H9 (cell line): ENCODE measurements around the gene VSTM2L. TPM values are rescaled to one million over a fixed set of nuclear protein-coding genes. Genes with fewer than 3 reads are reported as not detected.

Source experiments
- DNase-seq: peaks from one replicate; pipeline ENCODE4 v3.0.0-alpha.2; 2017
- H2AFZ ChIP-seq: one replicate; pipeline ENCODE4 v1.6.1; 2013; ENCODE audit warnings: mild to moderate bottlenecking, low read length, control low read depth, moderate library complexity
- H2AK5ac ChIP-seq: 2 replicates; pipeline ENCODE4 v1.6.1; 2013; ENCODE audit warnings: low read length, control low read depth, mixed read lengths; ENCODE audit not compliant: insufficient read length
- H2BK120ac ChIP-seq: one replicate; pipeline ENCODE4 v1.6.1; 2013; ENCODE audit warnings: low read depth, mild to moderate bottlenecking, low read length, control low read depth, inconsistent platforms; ENCODE audit not compliant: poor library complexity, severe bottlenecking
- H2BK12ac ChIP-seq: 2 replicates; pipeline ENCODE4 v1.6.1; 2013; ENCODE audit warnings: low read length, control low read depth, mixed read lengths, low read depth; ENCODE audit not compliant: insufficient read length
- H2BK15ac ChIP-seq: 2 replicates; pipeline ENCODE4 v1.6.1; 2013; ENCODE audit warnings: low read depth, low read length, control low read depth
- H2BK20ac ChIP-seq: one replicate; pipeline ENCODE4 v1.6.1; 2013; ENCODE audit warnings: low read depth, mild to moderate bottlenecking, low read length, control low read depth, inconsistent platforms; ENCODE audit not compliant: poor library complexity, severe bottlenecking
- H2BK5ac ChIP-seq: 2 replicates; pipeline ENCODE4 v1.6.1; 2013; ENCODE audit warnings: low read length, control low read depth, mixed read lengths; ENCODE audit not compliant: insufficient read length
- H3K14ac ChIP-seq: 2 replicates; pipeline ENCODE4 v1.6.1; 2013; ENCODE audit warnings: low read length, control low read depth; ENCODE audit not compliant: insufficient read depth
- H3K18ac ChIP-seq: 2 replicates; pipeline ENCODE4 v1.6.1; 2013; ENCODE audit warnings: low read depth, mild to moderate bottlenecking, mixed read lengths, low read length, control low read depth; ENCODE audit not compliant: insufficient read length
- H3K23ac ChIP-seq: 2 replicates; pipeline ENCODE4 v1.6.1; 2013; ENCODE audit warnings: low read length, control low read depth, mixed read lengths, low read depth; ENCODE audit not compliant: insufficient read length
- H3K23me2 ChIP-seq: 2 replicates; pipeline ENCODE4 v1.6.1; 2013; ENCODE audit warnings: low read depth, mild to moderate bottlenecking, mixed read lengths, low read length, control low read depth; ENCODE audit not compliant: insufficient read length, poor library complexity, severe bottlenecking
- H3K27ac ChIP-seq: 2 replicates; pipeline ENCODE4 v1.5.1; 2013; ENCODE audit warnings: low read length, control low read depth, mixed read lengths, low read depth; ENCODE audit not compliant: insufficient read length
- H3K27me3 ChIP-seq: 2 replicates; pipeline ENCODE4 v1.6.1; 2013; ENCODE audit warnings: low read length, control low read depth, inconsistent platforms; ENCODE audit not compliant: insufficient read depth
- H3K4ac ChIP-seq: 2 replicates; pipeline ENCODE4 v1.6.1; 2013; ENCODE audit warnings: low read depth, mild to moderate bottlenecking, control low read depth, inconsistent platforms, low read length, moderate library complexity
- H3K4me1 ChIP-seq: 2 replicates; pipeline ENCODE4 v1.6.1; 2013; ENCODE audit warnings: low read length, control low read depth, inconsistent platforms; ENCODE audit not compliant: insufficient read depth
- H3K4me2 ChIP-seq: 2 replicates; pipeline ENCODE4 v1.6.1; 2013; ENCODE audit warnings: low read length, control low read depth, mixed read lengths; ENCODE audit not compliant: insufficient read length, insufficient read depth
- H3K56ac ChIP-seq: 2 replicates; pipeline ENCODE4 v1.6.1; 2013; ENCODE audit warnings: low read depth, mild to moderate bottlenecking, mixed read lengths, low read length, control low read depth; ENCODE audit not compliant: insufficient read length
- H3K79me1 ChIP-seq: 2 replicates; pipeline ENCODE4 v1.6.1; 2013; ENCODE audit warnings: low read depth, mild to moderate bottlenecking, moderate library complexity, low read length, control low read depth, inconsistent platforms; ENCODE audit not compliant: insufficient read depth, poor library complexity, severe bottlenecking
- H3K79me2 ChIP-seq: 2 replicates; pipeline ENCODE4 v1.6.1; 2013; ENCODE audit warnings: low read length, control low read depth, inconsistent platforms; ENCODE audit not compliant: insufficient read depth
- H3K9ac ChIP-seq: 2 replicates; pipeline ENCODE4 v1.6.1; 2013; ENCODE audit warnings: low read length, control low read depth, mixed read lengths; ENCODE audit not compliant: insufficient read length; ENCODE audit errors: extremely low read depth
- H3K9me3 ChIP-seq: one replicate; pipeline ENCODE4 v1.6.1; 2013; ENCODE audit warnings: low read depth, low read length, inconsistent platforms; ENCODE audit not compliant: control insufficient read depth
- H3T11ph ChIP-seq: one replicate; pipeline ENCODE4 v1.6.1; 2013; ENCODE audit warnings: mild to moderate bottlenecking, low read length, control low read depth, inconsistent platforms
- H4K20me1 ChIP-seq: one replicate; pipeline ENCODE4 v1.6.1; 2013; ENCODE audit not compliant: control insufficient read depth, insufficient read length, insufficient read depth
- H4K5ac ChIP-seq: 2 replicates; pipeline ENCODE4 v1.6.1; 2013; ENCODE audit warnings: low read depth, mild to moderate bottlenecking, mixed read lengths, low read length, control low read depth; ENCODE audit not compliant: insufficient read length
- H4K8ac ChIP-seq: replicated peaks from 2 replicates; pipeline ENCODE4 v1.6.1; 2013; ENCODE audit warnings: low read length, control low read depth, mixed read lengths, low read depth; ENCODE audit not compliant: insufficient read length
- H4K91ac ChIP-seq: 2 replicates; pipeline ENCODE4 v1.6.1; 2013; ENCODE audit warnings: low read depth, mild to moderate bottlenecking, moderate library complexity, mixed read lengths, low read length, control low read depth; ENCODE audit not compliant: insufficient read length
- H3K27ac Mint-ChIP-seq, 3 experiments: 2 replicates in 2 of 3; 3 replicates in 1 of 3; pipeline ENCODE4 v1.8.0; 2020 to 2021; ENCODE audit warnings: mixed read lengths in 3 of 3, mild to moderate bottlenecking in 1 of 3, moderate library complexity in 1 of 3
- H3K27me3 Mint-ChIP-seq: 2 replicates; pipeline ENCODE4 v1.8.0; 2021; ENCODE audit warnings: low read depth, mild to moderate bottlenecking, moderate library complexity, mixed read lengths
- H3K36me3 Mint-ChIP-seq, 3 experiments: 2 replicates in 2 of 3; 3 replicates in 1 of 3; pipeline ENCODE4 v1.8.0; 2020 to 2021; ENCODE audit warnings: low read depth in 3 of 3, mixed read lengths in 3 of 3; ENCODE audit not compliant: insufficient read depth in 1 of 3
- H3K4me1 Mint-ChIP-seq, 2 experiments: 2 replicates each; pipeline ENCODE4 v1.8.0; 2020; ENCODE audit warnings: mixed read lengths in 2 of 2
- H3K4me3 Mint-ChIP-seq, 2 experiments: 2 replicates in 1 of 2; 3 replicates in 1 of 2; pipeline ENCODE4 v1.8.0; 2020 to 2021; ENCODE audit warnings: mild to moderate bottlenecking in 2 of 2, mixed read lengths in 2 of 2, moderate library complexity in 1 of 2
- H3K9me3 Mint-ChIP-seq, 2 experiments: 2 replicates in 1 of 2; 3 replicates in 1 of 2; pipeline ENCODE4 v1.8.0; 2020; ENCODE audit warnings: mild to moderate bottlenecking in 2 of 2, mixed read lengths in 2 of 2, moderate library complexity in 1 of 2
- CTCF ChIP-seq: fragments of 200-600 bp; sonication (generic); conservative IDR thresholded peaks from 3 replicates; pipeline ENCODE4 v1.8.0; 2021; ENCODE audit warnings: antibody characterized with exemption, mild to moderate bottlenecking
- WGBS: extraction: QIAGEN DNeasy Blood & Tissue Kit; methylation state at CpG from one replicate; pipeline ENCODE4 v1.1.7; 2013; ENCODE audit warnings: missing lambda C conversion rate, low lambda C conversion rate, mixed read lengths; ENCODE audit not compliant: insufficient read length; ENCODE audit errors: extremely low coverage; 5-methylcytosine and 5-hydroxymethylcytosine counted together
- total RNA-seq: library from RNA; stranded (reverse); gene quantifications from 2 replicates; pipeline ENCODE4 v1.2.1, GENCODE V29; 2021

Gene VSTM2L
- total RNA-seq, 1 experiment from 2014 or later: 2.1 TPM

DNA sequence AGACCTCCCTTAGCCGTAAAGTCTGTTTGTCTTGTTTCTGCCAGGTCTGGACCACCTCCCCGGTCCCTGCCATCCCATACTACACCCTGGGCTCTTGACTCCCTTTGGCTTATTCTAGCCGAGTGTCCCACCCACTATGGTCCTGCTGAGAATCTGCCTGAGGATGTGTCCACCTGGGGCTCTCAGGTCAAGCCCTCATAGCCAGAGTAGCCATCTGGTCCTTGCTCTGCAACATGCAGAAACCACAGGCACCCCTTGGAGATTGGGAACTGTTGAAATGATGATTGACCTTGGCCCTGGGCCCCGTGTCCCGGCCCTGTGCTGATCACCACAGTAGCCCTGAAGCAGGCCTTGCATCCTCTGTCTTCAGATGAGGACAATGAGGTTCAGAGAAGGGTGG lies 44.0 kb downstream of the VSTM2L start:
- H3K56ac ChIP-seq: no peak overlapping the region
- no peak overlapping the region for H2BK5ac ChIP-seq
- H3K27ac Mint-ChIP-seq: no peak overlapping the region; a peak in 1 of 7 replicates
- H3K27ac ChIP-seq: no peak overlapping the region
- H3K18ac ChIP-seq: no peak overlapping the region
- H3K4ac ChIP-seq: no peak overlapping the region
- H3K23ac ChIP-seq: no peak overlapping the region
- no peak overlapping the region for H4K5ac ChIP-seq
- no peak overlapping the region for H3T11ph ChIP-seq
- H2BK12ac ChIP-seq: no peak overlapping the region
- H3K9me3 Mint-ChIP-seq: peaks cover 8 to 9% of the 10 kb centered on the region in 2 experiments; a peak in 4 of 5 replicates
- H3K27me3 Mint-ChIP-seq: peaks cover 3% of the 10 kb centered on the region
- H3K4me2 ChIP-seq: no peak overlapping the region
- H3K4me1 Mint-ChIP-seq: peaks cover 0 to 5% of the 10 kb centered on the region in 2 experiments; a peak in 1 of 4 replicates
- H3K27me3 ChIP-seq: no peaks in the 10 kb centered on the region
- no peaks in the 10 kb centered on the region for H3K9me3 ChIP-seq
- no peaks in the 10 kb centered on the region for H3K4me1 ChIP-seq
- no peak overlapping the region for H3K4me3 Mint-ChIP-seq
- DNase-seq: peak; percentile 5
- no peak overlapping the region for H2AK5ac ChIP-seq
- no peak overlapping the region; the same call in 1 of the 2 replicates for H3K14ac ChIP-seq
- peaks cover 0 to 7% (median 0%) of the 10 kb centered on the region in 3 experiments; a peak in 3 of 7 replicates for H3K36me3 Mint-ChIP-seq
- H2BK20ac ChIP-seq: no peak overlapping the region
- no peaks in the 10 kb centered on the region for H4K20me1 ChIP-seq
- H2BK120ac ChIP-seq: no peak overlapping the region
- no peak overlapping the region for H4K8ac ChIP-seq
- WGBS: no CpG with 5 or more reads among the region's 5 CpGs
- no peaks in the 10 kb centered on the region for H3K79me2 ChIP-seq
- no peak overlapping the region for H3K9ac ChIP-seq
- no peak for TF ChIP-seq CTCF
- no peaks in the 10 kb centered on the region for H3K23me2 ChIP-seq
- no peak overlapping the region for H4K91ac ChIP-seq
- H3K79me1 ChIP-seq: no peaks in the 10 kb centered on the region
- no peak overlapping the region for H2AFZ ChIP-seq
- no peak overlapping the region for H2BK15ac ChIP-seq
